VCaP (cell line): Measurements from ENCODE around the gene RAPGEF2.

Experiments used
- H3K27ac ChIP-seq: fragments of 450-650 bp; 2 replicates; pipeline ENCODE4 v1.5.1; 2017
- CTCF ChIP-seq: fragments of 450-650 bp; conservative IDR thresholded peaks from 2 replicates; pipeline ENCODE4 v1.5.1; 2017; ENCODE audit warnings: mild to moderate bottlenecking, moderate library complexity

The RAPGEF2 gene

GRCh38 chr4:159173886-159174285, 71.0 kb downstream of the RAPGEF2 start:
- no peak overlapping the region for H3K27ac ChIP-seq

GRCh38 chr4:159174645-159175084, 71.8 kb downstream of the RAPGEF2 start:
- no peak for TF ChIP-seq CTCF
- peak overlapping the region; percentile 66 for H3K27ac ChIP-seq

More at GRCh38 chr4:159173886-159174285, 71.0 kb downstream of the RAPGEF2 start:
- TF ChIP-seq CTCF, result no peak

GRCh38 chr4:159175085-159175988, 72.5 kb downstream of the RAPGEF2 start:
- peak; percentile 86 for TF ChIP-seq CTCF
- H3K27ac ChIP-seq, result peak overlapping the region; percentile 66

- peak overlapping the region; percentile 66 for H3K27ac ChIP-seq
- no peak for TF ChIP-seq CTCF
These were observed 73.1 kb downstream of the RAPGEF2 start for GRCh38 chr4:159175989-159176375.

- TF ChIP-seq CTCF, result no peak
- H3K27ac ChIP-seq, result no peak overlapping the region
These were observed 74.6 kb downstream of the RAPGEF2 start for GRCh38 chr4:159177265-159178150.

- no peak overlapping the region for H3K27ac ChIP-seq
- no peak for TF ChIP-seq CTCF
These were observed 75.3 kb downstream of the RAPGEF2 start for GRCh38 chr4:159178151-159178546.
